Loucy (cell line): ENCODE results near the gene TSSC4.

Source experiments
- H2AFZ ChIP-seq: fragments of 200-600 bp; sonication (generic); 2 replicates; pipeline ENCODE4 v1.6.0; 2016; ENCODE audit warnings: antibody characterized with exemption, mild to moderate bottlenecking, low read length, moderate library complexity
- H3F3A ChIP-seq: fragments of 200-600 bp; 2 replicates; pipeline ENCODE4 v1.6.0; 2016; ENCODE audit warnings: antibody characterized with exemption, low read depth, mild to moderate bottlenecking
- H3K27me3 ChIP-seq: fragments of 200-600 bp; sonication (generic); 2 replicates; pipeline ENCODE4 v1.6.1; 2014; ENCODE audit warnings: low read length, mild to moderate bottlenecking; ENCODE audit not compliant: insufficient read depth, poor library complexity, severe bottlenecking
- H3K36me3 ChIP-seq: fragments of 200-600 bp; sonication (generic); 2 replicates; pipeline ENCODE4 v1.6.1; 2016; ENCODE audit warnings: low read length; ENCODE audit not compliant: insufficient read depth
- H3K4me1 ChIP-seq: fragments of 200-600 bp; sonication (generic); 2 replicates; pipeline ENCODE4 v1.5.1; 2014; ENCODE audit warnings: low read length, mild to moderate bottlenecking; ENCODE audit not compliant: insufficient read depth, poor library complexity, severe bottlenecking
- H3K4me2 ChIP-seq: fragments of 200-600 bp; sonication (generic); 2 replicates; pipeline ENCODE4 v1.6.0; 2014; ENCODE audit warnings: antibody characterized with exemption, low read length, low read depth, mild to moderate bottlenecking; ENCODE audit not compliant: poor library complexity, severe bottlenecking
- H3K4me3 ChIP-seq: fragments of 200-600 bp; sonication (generic); 2 replicates; pipeline ENCODE4 v1.5.1; 2014; ENCODE audit warnings: low read length, mild to moderate bottlenecking, mixed read lengths; ENCODE audit not compliant: poor library complexity, severe bottlenecking
- H3K79me2 ChIP-seq: fragments of 200-600 bp; sonication (generic); 2 replicates; pipeline ENCODE4 v1.6.1; 2014; ENCODE audit warnings: low read length; ENCODE audit not compliant: insufficient read depth
- H3K9ac ChIP-seq: fragments of 200-600 bp; sonication (generic); 2 replicates; pipeline ENCODE4 v1.6.0; 2014; ENCODE audit warnings: mild to moderate bottlenecking, low read depth, low read length, moderate library complexity; ENCODE audit not compliant: poor library complexity, severe bottlenecking
- H3K9me2 ChIP-seq: fragments of 200-600 bp; sonication (generic); replicated peaks from 2 replicates; pipeline ENCODE4 v1.6.1; 2016; ENCODE audit warnings: low read depth, low read length, mixed read lengths
- H3K9me3 ChIP-seq: fragments of 200-600 bp; sonication (generic); 2 replicates; pipeline ENCODE4 v1.6.1; 2014; ENCODE audit warnings: mild to moderate bottlenecking, antibody characterized with exemption, low read length, low read depth; ENCODE audit not compliant: insufficient read depth
- H4K20me1 ChIP-seq: fragments of 200-600 bp; sonication (generic); 2 replicates; pipeline ENCODE4 v1.6.0; 2014; ENCODE audit warnings: antibody characterized with exemption, low read length, mild to moderate bottlenecking; ENCODE audit not compliant: insufficient read depth, poor library complexity, severe bottlenecking
- CTCF ChIP-seq: fragments of 200-600 bp; sonication (generic); conservative IDR thresholded peaks from 2 replicates; pipeline ENCODE4 v1.5.1; 2014; ENCODE audit warnings: mild to moderate bottlenecking, antibody characterized with exemption, low read length
- EZH2phosphoT487 ChIP-seq: fragments of 200-600 bp; IDR thresholded peaks from 2 replicates; pipeline ENCODE4 v1.6.1; 2018; ENCODE audit warnings: antibody characterized with exemption, mild to moderate bottlenecking, moderate library complexity, borderline replicate concordance

Gene TSSC4

GRCh38 chr11:2439820-2440219, 39.3 kb downstream of the TSSC4 start:
- Histone ChIP-seq H3K9me3 (no peaks in the 10 kb centered on the region), H4K20me1 (no peaks in the 10 kb centered on the region), H3K4me1 (no peaks in the 10 kb centered on the region), H3K27me3 (no peaks in the 10 kb centered on the region), H3K4me2 (no peak overlapping the region), H3K9ac (no peak overlapping the region), H3K9me2 (no peaks in the 10 kb centered on the region), H3K79me2 (no peaks in the 10 kb centered on the region), H3K36me3 (no peaks in the 10 kb centered on the region), H3K4me3 (no peak overlapping the region), H3F3A (no peaks in the 10 kb centered on the region), H2AFZ (no peak overlapping the region)
- TF ChIP-seq CTCF (no peak), EZH2phosphoT487 (no peak)

GRCh38 chr11:2440646-2441045, 40.1 kb downstream of the TSSC4 start:
- no peak overlapping the region for H3K4me2 ChIP-seq
- no peaks in the 10 kb centered on the region for H3K27me3 ChIP-seq
- H3K79me2 ChIP-seq: no peaks in the 10 kb centered on the region
- H3K9me2 ChIP-seq: no peaks in the 10 kb centered on the region
- TF ChIP-seq CTCF (no peak), EZH2phosphoT487 (no peak)
- H3K9me3 ChIP-seq: no peaks in the 10 kb centered on the region
- H2AFZ ChIP-seq: no peak overlapping the region
- no peaks in the 10 kb centered on the region for H3K36me3 ChIP-seq
- no peaks in the 10 kb centered on the region for H3F3A ChIP-seq
- no peaks in the 10 kb centered on the region for H3K4me1 ChIP-seq
- H3K9ac ChIP-seq: no peak overlapping the region
- no peak overlapping the region for H3K4me3 ChIP-seq
- no peaks in the 10 kb centered on the region for H4K20me1 ChIP-seq

- Histone ChIP-seq H3K4me3 (no peak overlapping the region), H4K20me1 (no peaks in the 10 kb centered on the region), H3F3A (no peaks in the 10 kb centered on the region), H3K79me2 (no peaks in the 10 kb centered on the region), H3K9me2 (no peaks in the 10 kb centered on the region), H3K9ac (no peak overlapping the region), H3K36me3 (no peaks in the 10 kb centered on the region), H2AFZ (no peak overlapping the region), H3K4me1 (no peaks in the 10 kb centered on the region), H3K27me3 (no peaks in the 10 kb centered on the region), H3K4me2 (no peak overlapping the region), H3K9me3 (no peaks in the 10 kb centered on the region)
- TF ChIP-seq CTCF (no peak), EZH2phosphoT487 (no peak)
Measured at GRCh38 chr11:2441171-2441570, 40.6 kb downstream of the TSSC4 start.
